Thyroid gland (tissue), 4 donors: ENCODE results near the gene DNAJB2.

Experiments used
- POLR2A ChIP-seq, 2 donors: fragments of 450-650 bp; IDR thresholded peaks; one replicate each; pipeline ENCODE4 v1.6.1; 2017; ENCODE audit warnings: antibody characterized with exemption in 2 of 2, mild to moderate bottlenecking in 2 of 2, moderate library complexity in 1 of 2
- TF ChIP-seq, protein P1 (sequence below), 6 experiments: fragments of 200-600 bp in 3 of 6; fragments of 450-650 bp in 3 of 6; sonication (generic) in 3 of 6; IDR thresholded peaks; one replicate each; pipeline ENCODE4 v1.5.1; 2016 to 2019; ENCODE audit warnings: antibody characterized with exemption in 6 of 6, mild to moderate bottlenecking in 2 of 6, inconsistent platforms in 1 of 6, moderate library complexity in 1 of 6

- TF ChIP-seq, protein P1, sequence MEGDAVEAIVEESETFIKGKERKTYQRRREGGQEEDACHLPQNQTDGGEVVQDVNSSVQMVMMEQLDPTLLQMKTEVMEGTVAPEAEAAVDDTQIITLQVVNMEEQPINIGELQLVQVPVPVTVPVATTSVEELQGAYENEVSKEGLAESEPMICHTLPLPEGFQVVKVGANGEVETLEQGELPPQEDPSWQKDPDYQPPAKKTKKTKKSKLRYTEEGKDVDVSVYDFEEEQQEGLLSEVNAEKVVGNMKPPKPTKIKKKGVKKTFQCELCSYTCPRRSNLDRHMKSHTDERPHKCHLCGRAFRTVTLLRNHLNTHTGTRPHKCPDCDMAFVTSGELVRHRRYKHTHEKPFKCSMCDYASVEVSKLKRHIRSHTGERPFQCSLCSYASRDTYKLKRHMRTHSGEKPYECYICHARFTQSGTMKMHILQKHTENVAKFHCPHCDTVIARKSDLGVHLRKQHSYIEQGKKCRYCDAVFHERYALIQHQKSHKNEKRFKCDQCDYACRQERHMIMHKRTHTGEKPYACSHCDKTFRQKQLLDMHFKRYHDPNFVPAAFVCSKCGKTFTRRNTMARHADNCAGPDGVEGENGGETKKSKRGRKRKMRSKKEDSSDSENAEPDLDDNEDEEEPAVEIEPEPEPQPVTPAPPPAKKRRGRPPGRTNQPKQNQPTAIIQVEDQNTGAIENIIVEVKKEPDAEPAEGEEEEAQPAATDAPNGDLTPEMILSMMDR (IDR thresholded peaks at IDR 0.05), result no peak
- peak in 1 of 2 donors; percentile 51 for TF ChIP-seq POLR2A (IDR thresholded peaks at IDR 0.05)
Observed at GRCh38 chr2:219249203-219249980, 29.8 kb upstream of the DNAJB2 start.
